Measurements from ENCODE around the gene EIF2B2. TPM values are rescaled to one million over a fixed set of nuclear protein-coding genes. Genes with fewer than 3 reads are reported as not detected.

Gene EIF2B2
- total RNA-seq, 2 donors from 2014 or later = 32.7 to 39.8 TPM

- no peaks in the 10 kb centered on the region for H3K27me3 ChIP-seq (replicated peaks; ENCODE audit: insufficient read depth)
- no peaks in the 10 kb centered on the region for H3K36me3 ChIP-seq
- DNase-seq (ENCODE audit: low spot score) = no peak
- ATAC-seq (ENCODE audit: insufficient number of reproducible peaks, low FRiP score, low read depth) = no peak
- peaks cover 4 to 17% of the 10 kb centered on the region in 2 donors for H3K4me1 ChIP-seq (ENCODE audit: control insufficient read depth in 1 of 2, low read depth in 2 of 2)
- no peak for TF ChIP-seq CTCF (IDR thresholded peaks at IDR 0.05)
- H3K4me3 ChIP-seq = no peak overlapping the region
- H3K27ac ChIP-seq = no peak overlapping the region
- H3K9me3 ChIP-seq = no peaks in the 10 kb centered on the region
Observed at GRCh38 chr14:74974364-74975058, 28.2 kb upstream of the EIF2B2 start.

- Histone ChIP-seq H3K27ac (no peak overlapping the region), H3K4me3 (no peak overlapping the region), H3K9me3 (no peaks in the 10 kb centered on the region), H3K4me1 (ENCODE audit: control insufficient read depth in 1 of 2, low read depth in 2 of 2) (peaks cover 9 to 25% of the 10 kb centered on the region in 2 donors), H3K27me3 (replicated peaks; ENCODE audit: insufficient read depth) (no peaks in the 10 kb centered on the region), H3K36me3 (no peaks in the 10 kb centered on the region)
- no peak for TF ChIP-seq CTCF (IDR thresholded peaks at IDR 0.05)
- no peak for ATAC-seq (ENCODE audit: insufficient number of reproducible peaks, low FRiP score, low read depth)
- DNase-seq (ENCODE audit: low spot score) = no peak
Observed at GRCh38 chr14:74975059-74975810, 27.5 kb upstream of the EIF2B2 start.

- no peak overlapping the region for H3K27ac ChIP-seq
- DNase-seq (ENCODE audit: low spot score) = no peak
Observed at GRCh38 chr14:74976264-74977113, 26.2 kb upstream of the EIF2B2 start.

GRCh38 chr14:74977164-74977900 lies 25.4 kb upstream of the EIF2B2 start:
- ATAC-seq (ENCODE audit: insufficient number of reproducible peaks, low FRiP score, low read depth) (no peak), DNase-seq (ENCODE audit: low spot score) (no peak)
- no peak overlapping the region for H3K4me3 ChIP-seq
- no peaks in the 10 kb centered on the region for H3K36me3 ChIP-seq
- H3K9me3 ChIP-seq = no peaks in the 10 kb centered on the region
- TF ChIP-seq CTCF (IDR thresholded peaks at IDR 0.05) = no peak
- H3K27ac ChIP-seq = no peak overlapping the region
- H3K27me3 ChIP-seq (replicated peaks; ENCODE audit: insufficient read depth) = no peaks in the 10 kb centered on the region
- H3K4me1 ChIP-seq (ENCODE audit: control insufficient read depth in 1 of 2, low read depth in 2 of 2) = peaks cover 26 to 46% of the 10 kb centered on the region in 2 donors

More at GRCh38 chr14:74976264-74977113, 26.2 kb upstream of the EIF2B2 start:
- Histone ChIP-seq H3K9me3 (no peaks in the 10 kb centered on the region), H3K4me1 (ENCODE audit: control insufficient read depth in 1 of 2, low read depth in 2 of 2) (peaks cover 18 to 37% of the 10 kb centered on the region in 2 donors), H3K36me3 (no peaks in the 10 kb centered on the region), H3K27me3 (replicated peaks; ENCODE audit: insufficient read depth) (no peaks in the 10 kb centered on the region), H3K4me3 (no peak overlapping the region)
- no peak for TF ChIP-seq CTCF (IDR thresholded peaks at IDR 0.05)
- ATAC-seq (ENCODE audit: insufficient number of reproducible peaks, low FRiP score, low read depth) = no peak
